ENCODE data around the gene TP53AIP1.

TP53AIP1 gene

DNA sequence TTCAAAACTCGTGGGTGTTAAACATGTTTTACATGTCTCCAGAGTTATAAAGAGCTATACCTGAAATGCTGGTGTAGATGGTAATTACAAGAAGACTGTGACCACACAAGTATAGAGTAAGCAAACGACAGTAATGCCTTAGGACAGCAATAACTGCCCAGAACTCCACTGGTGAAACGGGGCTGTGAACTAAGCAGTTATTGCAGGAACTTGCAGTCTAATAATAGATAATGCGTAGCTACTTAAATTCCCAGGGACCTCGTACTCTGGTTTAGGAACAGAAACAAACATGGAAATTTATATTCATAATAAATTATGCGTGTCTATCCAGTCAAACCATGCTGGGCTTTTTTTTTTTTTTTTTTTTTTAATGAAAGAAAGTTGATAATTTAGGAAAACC is 24.9 kb upstream of the TP53AIP1 start:
- TF ChIP-seq ZNF274 (IDR thresholded peaks at IDR 0.05; ENCODE audit: low read depth, low read length) (no peak), YY1 (IDR thresholded peaks at IDR 0.05; ENCODE audit: insufficient read depth, insufficient read length) (no peak), SUZ12 (IDR thresholded peaks at IDR 0.05; ENCODE audit: extremely low read depth, insufficient read depth, insufficient read length) (no peak)
- no peaks in the 10 kb centered on the region for H3K27me3 ChIP-seq (ENCODE audit: insufficient read depth, insufficient read length)
- no peaks in the 10 kb centered on the region for H3K9me3 ChIP-seq (ENCODE audit: insufficient read depth, low read length)
- peaks cover 28% of the 10 kb centered on the region for H3K36me3 ChIP-seq (ENCODE audit: insufficient read depth, insufficient read length, low read length)
- DNase-seq (ENCODE audit: low read depth, low spot score) = no peak
- no peak overlapping the region for H3K4me3 ChIP-seq (ENCODE audit: insufficient read length, low read depth)
- H3K9ac ChIP-seq (ENCODE audit: insufficient read length, low read depth) = no peak overlapping the region
- no peaks in the 10 kb centered on the region for H3K4me1 ChIP-seq (ENCODE audit: insufficient read depth, insufficient read length)

DNA sequence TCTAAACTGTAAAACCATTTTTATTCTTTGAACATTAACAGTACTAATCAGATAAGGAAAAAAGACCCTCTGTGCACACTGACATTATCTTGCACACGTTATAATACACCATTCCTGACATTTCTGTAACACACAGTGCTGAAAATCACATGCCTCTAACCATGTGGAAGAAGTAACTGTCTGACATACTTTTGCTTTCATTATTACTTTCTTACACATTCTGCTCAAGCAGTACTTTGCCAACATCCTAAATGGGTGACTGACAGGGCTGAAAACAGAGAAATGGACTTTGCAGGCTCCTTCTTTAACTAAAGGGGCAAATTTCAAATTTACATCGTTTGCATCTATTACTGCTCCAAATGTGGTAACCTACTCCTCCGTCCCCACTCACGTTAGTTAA is 22.8 kb upstream of the TP53AIP1 start:
- Histone ChIP-seq H3K4me1 (ENCODE audit: insufficient read depth, insufficient read length) (no peaks in the 10 kb centered on the region), H3K27me3 (ENCODE audit: insufficient read depth, insufficient read length) (no peaks in the 10 kb centered on the region), H3K9ac (ENCODE audit: insufficient read length, low read depth) (no peak overlapping the region), H3K4me3 (ENCODE audit: insufficient read length, low read depth) (no peak overlapping the region), H3K9me3 (ENCODE audit: insufficient read depth, low read length) (no peaks in the 10 kb centered on the region), H3K36me3 (ENCODE audit: insufficient read depth, insufficient read length, low read length) (peaks cover 17% of the 10 kb centered on the region)
- TF ChIP-seq SUZ12 (IDR thresholded peaks at IDR 0.05; ENCODE audit: extremely low read depth, insufficient read depth, insufficient read length) (no peak), ZNF274 (IDR thresholded peaks at IDR 0.05; ENCODE audit: low read depth, low read length) (no peak), YY1 (IDR thresholded peaks at IDR 0.05; ENCODE audit: insufficient read depth, insufficient read length) (no peak)
- DNase-seq (ENCODE audit: low read depth, low spot score) = no peak

DNA sequence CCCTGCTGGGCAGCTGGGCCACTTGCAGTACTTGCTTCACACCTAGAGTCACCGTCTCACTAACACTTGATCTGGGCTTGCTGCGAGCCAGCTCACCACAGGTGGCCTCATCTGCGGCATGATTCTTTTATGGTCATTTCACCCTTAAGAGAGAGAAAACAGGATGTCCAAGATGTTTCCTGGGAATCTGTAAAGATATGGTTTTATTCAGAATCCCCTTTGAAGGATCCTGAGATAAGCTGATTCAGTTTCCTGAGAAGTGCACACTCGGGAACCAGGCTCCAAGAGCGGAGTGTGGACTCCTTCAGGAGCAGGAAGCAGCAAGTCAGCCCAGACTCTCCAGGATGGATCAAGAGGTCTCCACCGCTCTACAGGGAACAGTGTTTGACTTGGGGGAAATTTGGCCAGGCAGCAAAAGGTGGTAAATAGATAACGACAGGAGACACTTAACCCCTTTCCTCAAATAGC is 21.8 kb upstream of the TP53AIP1 start:
- H3K36me3 ChIP-seq (ENCODE audit: insufficient read depth, insufficient read length, low read length) = peaks cover 7% of the 10 kb centered on the region
- no peaks in the 10 kb centered on the region for H3K9me3 ChIP-seq (ENCODE audit: insufficient read depth, low read length)
- H3K27me3 ChIP-seq (ENCODE audit: insufficient read depth, insufficient read length) = no peaks in the 10 kb centered on the region
- H3K9ac ChIP-seq (ENCODE audit: insufficient read length, low read depth) = no peak overlapping the region
- no peak for DNase-seq (ENCODE audit: low read depth, low spot score)
- no peak overlapping the region for H3K4me3 ChIP-seq (ENCODE audit: insufficient read length, low read depth)
- no peaks in the 10 kb centered on the region for H3K4me1 ChIP-seq (ENCODE audit: insufficient read depth, insufficient read length)
- TF ChIP-seq SUZ12 (IDR thresholded peaks at IDR 0.05; ENCODE audit: extremely low read depth, insufficient read depth, insufficient read length) = no peak
- no peak for TF ChIP-seq YY1 (IDR thresholded peaks at IDR 0.05; ENCODE audit: insufficient read depth, insufficient read length)
- no peak for TF ChIP-seq ZNF274 (IDR thresholded peaks at IDR 0.05; ENCODE audit: low read depth, low read length)

DNA sequence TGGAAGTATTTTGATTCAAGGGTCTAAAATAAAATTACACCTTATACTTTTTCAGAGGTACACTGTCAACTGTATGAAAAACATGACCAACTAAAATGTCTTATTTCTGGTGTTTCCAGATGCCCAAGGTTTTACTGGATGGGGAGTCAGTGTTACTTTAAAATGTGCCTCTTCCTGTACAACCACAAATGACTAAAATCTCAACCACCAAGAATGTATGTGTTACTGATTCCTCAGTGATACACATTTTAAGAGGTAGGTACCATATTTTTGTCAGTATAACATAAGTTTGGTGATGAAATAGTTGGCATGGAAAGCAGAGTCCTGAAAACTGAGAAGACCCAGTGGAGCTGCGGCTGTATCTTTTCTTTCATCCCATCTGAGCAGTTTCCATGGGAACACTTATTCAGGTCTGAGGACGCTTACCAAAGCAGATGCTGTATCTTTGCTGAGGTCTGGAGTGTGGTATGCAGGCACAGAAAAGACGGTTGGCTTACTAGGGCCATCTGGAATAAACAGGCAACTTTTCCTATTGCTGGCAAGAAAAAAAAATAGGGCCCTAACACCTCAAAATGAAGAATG is 21.2 kb upstream of the TP53AIP1 start:
- H3K36me3 ChIP-seq (ENCODE audit: insufficient read depth, insufficient read length, low read length) = peaks cover under 1% of the 10 kb centered on the region
- no peak overlapping the region for H3K9ac ChIP-seq (ENCODE audit: insufficient read length, low read depth)
- H3K27me3 ChIP-seq (ENCODE audit: insufficient read depth, insufficient read length) = no peaks in the 10 kb centered on the region
- H3K4me1 ChIP-seq (ENCODE audit: insufficient read depth, insufficient read length) = no peaks in the 10 kb centered on the region
- H3K4me3 ChIP-seq (ENCODE audit: insufficient read length, low read depth) = no peak overlapping the region
- H3K9me3 ChIP-seq (ENCODE audit: insufficient read depth, low read length) = no peaks in the 10 kb centered on the region
- TF ChIP-seq ZNF274 (IDR thresholded peaks at IDR 0.05; ENCODE audit: low read depth, low read length) = no peak
- TF ChIP-seq YY1 (IDR thresholded peaks at IDR 0.05; ENCODE audit: insufficient read depth, insufficient read length) = no peak
- TF ChIP-seq SUZ12 (IDR thresholded peaks at IDR 0.05; ENCODE audit: extremely low read depth, insufficient read depth, insufficient read length) = no peak
- DNase-seq (ENCODE audit: low read depth, low spot score) = no peak

DNA sequence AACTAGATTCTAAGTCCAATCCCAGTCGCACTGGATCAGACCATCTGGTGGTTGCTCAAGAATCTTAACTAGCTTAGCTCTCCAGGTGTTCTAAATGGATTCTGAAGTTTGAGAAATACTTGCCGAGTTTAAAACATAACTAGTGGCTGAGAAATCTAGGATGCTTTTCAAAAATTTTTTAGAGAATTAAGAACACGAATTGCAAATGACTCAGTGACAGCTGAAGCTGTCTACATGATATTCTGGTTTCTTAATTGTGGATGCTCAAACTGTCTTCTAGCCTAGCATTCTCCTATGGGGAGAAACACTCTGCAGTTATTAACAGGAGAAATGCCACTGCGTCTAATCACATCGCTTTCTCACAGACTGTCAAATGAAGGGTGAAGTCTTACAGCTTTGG is 20.2 kb upstream of the TP53AIP1 start:
- no peaks in the 10 kb centered on the region for H3K9me3 ChIP-seq (ENCODE audit: insufficient read depth, low read length)
- no peaks in the 10 kb centered on the region for H3K36me3 ChIP-seq (ENCODE audit: insufficient read depth, insufficient read length, low read length)
- H3K4me3 ChIP-seq (ENCODE audit: insufficient read length, low read depth) = no peak overlapping the region
- H3K9ac ChIP-seq (ENCODE audit: insufficient read length, low read depth) = no peak overlapping the region
- no peak for DNase-seq (ENCODE audit: low read depth, low spot score)
- TF ChIP-seq ZNF274 (IDR thresholded peaks at IDR 0.05; ENCODE audit: low read depth, low read length) (no peak), YY1 (IDR thresholded peaks at IDR 0.05; ENCODE audit: insufficient read depth, insufficient read length) (no peak), SUZ12 (IDR thresholded peaks at IDR 0.05; ENCODE audit: extremely low read depth, insufficient read depth, insufficient read length) (no peak)
- H3K4me1 ChIP-seq (ENCODE audit: insufficient read depth, insufficient read length) = no peaks in the 10 kb centered on the region
- no peaks in the 10 kb centered on the region for H3K27me3 ChIP-seq (ENCODE audit: insufficient read depth, insufficient read length)

DNA sequence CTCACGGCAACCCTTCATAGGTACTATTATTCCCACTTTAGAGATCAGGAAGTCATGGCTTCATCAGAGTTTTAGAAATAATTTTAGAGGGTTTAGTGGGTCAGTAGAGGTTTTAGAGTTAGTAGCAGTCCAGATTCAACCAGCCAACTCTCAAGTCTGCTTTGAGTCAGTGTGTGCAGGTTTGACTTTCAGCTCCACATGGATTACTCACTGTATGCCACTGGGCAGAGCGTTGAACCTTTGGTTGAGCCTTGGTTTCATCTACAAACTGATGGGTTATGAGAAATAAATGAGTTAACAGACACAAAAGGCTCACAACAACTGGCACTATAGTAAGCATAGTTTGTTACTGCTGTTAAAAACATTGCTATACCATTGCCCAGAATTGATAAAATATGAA is 19.0 kb upstream of the TP53AIP1 start:
- Histone ChIP-seq H3K27me3 (ENCODE audit: insufficient read depth, insufficient read length) (no peaks in the 10 kb centered on the region), H3K4me3 (ENCODE audit: insufficient read length, low read depth) (no peak overlapping the region), H3K9me3 (ENCODE audit: insufficient read depth, low read length) (no peaks in the 10 kb centered on the region), H3K9ac (ENCODE audit: insufficient read length, low read depth) (no peak overlapping the region), H3K4me1 (ENCODE audit: insufficient read depth, insufficient read length) (no peaks in the 10 kb centered on the region), H3K36me3 (ENCODE audit: insufficient read depth, insufficient read length, low read length) (no peaks in the 10 kb centered on the region)
- no peak for TF ChIP-seq YY1 (IDR thresholded peaks at IDR 0.05; ENCODE audit: insufficient read depth, insufficient read length)
- no peak for TF ChIP-seq SUZ12 (IDR thresholded peaks at IDR 0.05; ENCODE audit: extremely low read depth, insufficient read depth, insufficient read length)
- TF ChIP-seq ZNF274 (IDR thresholded peaks at IDR 0.05; ENCODE audit: low read depth, low read length) = no peak
- DNase-seq (ENCODE audit: low read depth, low spot score) = no peak

DNA sequence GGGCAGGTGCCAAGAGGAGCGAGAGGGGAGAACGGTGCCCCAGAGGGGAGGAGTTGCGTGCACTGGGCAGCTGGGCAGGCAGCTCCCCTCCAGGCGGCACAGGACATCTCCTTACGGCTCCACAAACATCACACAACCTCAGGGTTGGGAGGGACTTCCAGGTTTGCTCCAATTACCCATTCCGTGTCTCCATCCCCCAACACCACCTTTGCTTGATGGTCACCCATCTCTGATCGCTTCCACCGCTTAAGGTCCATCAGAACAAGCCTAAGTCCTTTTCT is 14.5 kb upstream of the TP53AIP1 start:
- Histone ChIP-seq H3K27me3 (ENCODE audit: insufficient read depth, insufficient read length) (no peaks in the 10 kb centered on the region), H3K4me1 (ENCODE audit: insufficient read depth, insufficient read length) (no peaks in the 10 kb centered on the region), H3K36me3 (ENCODE audit: insufficient read depth, insufficient read length, low read length) (no peaks in the 10 kb centered on the region), H3K9me3 (ENCODE audit: insufficient read depth, low read length) (no peaks in the 10 kb centered on the region), H3K4me3 (ENCODE audit: insufficient read length, low read depth) (no peak overlapping the region), H3K9ac (ENCODE audit: insufficient read length, low read depth) (no peak overlapping the region)
- no peak for DNase-seq (ENCODE audit: low read depth, low spot score)
- TF ChIP-seq YY1 (IDR thresholded peaks at IDR 0.05; ENCODE audit: insufficient read depth, insufficient read length) (no peak), ZNF274 (IDR thresholded peaks at IDR 0.05; ENCODE audit: low read depth, low read length) (no peak), SUZ12 (IDR thresholded peaks at IDR 0.05; ENCODE audit: extremely low read depth, insufficient read depth, insufficient read length) (no peak)

Measured in NT2/D1 (cell line).